Frontal cortex (tissue), 4 donors: ENCODE data around the gene MEGF8. TPM values are rescaled to one million over a fixed set of nuclear protein-coding genes. Genes with fewer than 3 reads are reported as not detected.
A peak's percentile ranks its signal among the peaks of the same experiment; 100 is the strongest.

Experiments
- DNase-seq, 2 donors: peaks; one replicate each; pipeline ENCODE4 v3.0.0; 2012; ENCODE audit warnings: low spot score in 2 of 2
- FAIRE-seq: peaks from 2 replicates; lab custom pipeline; 2012; peaks lifted over from hg19 to GRCh38; lab: Jason Lieb, UNC
- total RNA-seq: library from RNA; depleted of rRNA; stranded (reverse); fragments of >200 nt; gene quantifications from one replicate; pipeline ENCODE4 v1.2.3, GENCODE V29; 2014
- donor health status: control.
- donor health status: control.
- donor health status: control.

MEGF8 gene
- total RNA-seq, 1 donor from 2014 or later, result 35.9 TPM

- FAIRE-seq, result no peak
Measured at GRCh38 chr19:42301646-42302203, 23.7 kb upstream of the MEGF8 start, which contains the start of gene PRR19. TSS of gene PRR19 (plus strand) at chr19:42302132. CDS start at chr19:42309585, 7,453 bp downstream.

GRCh38 chr19:42303101-42303464, 22.4 kb upstream of the MEGF8 start:
- DNase-seq (no peak), FAIRE-seq (no peak)

More at GRCh38 chr19:42301646-42302203, 23.7 kb upstream of the MEGF8 start, which contains the start of gene PRR19:
- DNase-seq, result no peak

GRCh38 chr19:42303876-42304275, 21.6 kb upstream of the MEGF8 start:
- FAIRE-seq (no peak), DNase-seq (no peak)

- DNase-seq, result no peak
- FAIRE-seq, result no peak
Measured at GRCh38 chr19:42306646-42307045, 18.8 kb upstream of the MEGF8 start.

GRCh38 chr19:42309686-42310085, 15.7 kb upstream of the MEGF8 start:
- FAIRE-seq (no peak), DNase-seq (no peak)

GRCh38 chr19:42311657-42312056, 13.8 kb upstream of the MEGF8 start:
- DNase-seq (no peak), FAIRE-seq (no peak)

GRCh38 chr19:42312370-42312769, 13.1 kb upstream of the MEGF8 start:
- DNase-seq, result no peak
- FAIRE-seq, result no peak

GRCh38 chr19:42313096-42313839, 12.2 kb upstream of the MEGF8 start, which contains the start of gene TMEM145:
TSS of gene TMEM145 (plus strand) at chr19:42313309. CDS start at chr19:42313377, 68 bp downstream.
- DNase-seq (peak; percentile 82 to 87), FAIRE-seq (no peak)

- FAIRE-seq, result no peak
- no peak for DNase-seq
Measured at GRCh38 chr19:42313840-42314755, 11.3 kb upstream of the MEGF8 start.

- FAIRE-seq (no peak), DNase-seq (no peak)
Measured at GRCh38 chr19:42315024-42315423, 10.4 kb upstream of the MEGF8 start.

- no peak for DNase-seq
- no peak for FAIRE-seq
Measured at GRCh38 chr19:42316223-42317211, 8.9 kb upstream of the MEGF8 start.

- DNase-seq, result no peak
- no peak for FAIRE-seq
Measured at GRCh38 chr19:42317535-42317934, 7.9 kb upstream of the MEGF8 start.

- DNase-seq (no peak), FAIRE-seq (no peak)
Measured at GRCh38 chr19:42322305-42322704, 3.1 kb upstream of the MEGF8 start.

- no peak for FAIRE-seq
- no peak for DNase-seq
Measured at GRCh38 chr19:42323473-42323851, 2.0 kb upstream of the MEGF8 start.

- FAIRE-seq, result no peak
- DNase-seq, result no peak
Measured at GRCh38 chr19:42323852-42324654, 1.4 kb upstream of the MEGF8 start.

- no peak for FAIRE-seq
- no peak for DNase-seq
Measured at GRCh38 chr19:42324655-42325307, 654 bp upstream of the MEGF8 start.

GRCh38 chr19:42325896-42326771, 699 bp downstream of the MEGF8 start:
- DNase-seq (no peak), FAIRE-seq (no peak)
